ENCODE measurements around the gene PPP1R7.

GRCh38 chr2:241223211-241224017, 73.1 kb downstream of the PPP1R7 start:
- no peak for TF ChIP-seq TAF1 (IDR thresholded peaks at IDR 0.05; ENCODE audit: low read depth)
- TF ChIP-seq CREB1 (IDR thresholded peaks at IDR 0.05; ENCODE audit: low read depth): no peak
- TF ChIP-seq EP300 (IDR thresholded peaks at IDR 0.05; ENCODE audit: borderline replicate concordance): no peak
- TF ChIP-seq, protein P1, sequence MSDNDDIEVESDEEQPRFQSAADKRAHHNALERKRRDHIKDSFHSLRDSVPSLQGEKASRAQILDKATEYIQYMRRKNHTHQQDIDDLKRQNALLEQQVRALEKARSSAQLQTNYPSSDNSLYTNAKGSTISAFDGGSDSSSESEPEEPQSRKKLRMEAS (IDR thresholded peaks at IDR 0.05): no peak
- TF ChIP-seq EGR1 (IDR thresholded peaks at IDR 0.05): no peak
- no peak for TF ChIP-seq TCF12 (IDR thresholded peaks at IDR 0.05; ENCODE audit: low read depth)
- no peak for TF ChIP-seq RAD21 (IDR thresholded peaks at IDR 0.05; ENCODE audit: low read depth)
- no peak for TF ChIP-seq YY1 (IDR thresholded peaks at IDR 0.05; ENCODE audit: low read depth)
- no peak for TF ChIP-seq ZBTB7A (IDR thresholded peaks at IDR 0.05; ENCODE audit: low read depth)

Data from Ishikawa (cell line).